Activated gamma-delta T cell (primary cell): ENCODE results near the gene KLHL22.
"Not testable (repeated sequence)": the region's sequence is repeated elsewhere in the genome, so short reads cannot be mapped to it uniquely, and the experiment has no call there.

Experiments used
- DNase-seq: peaks from one replicate; lab custom pipeline; 2025; lab: John Stamatoyannopoulos, UW
- total RNA-seq, 2 donors: gene quantifications; one replicate each; lab custom pipeline; 2026; lab: John Stamatoyannopoulos, UW

The KLHL22 gene, protein sequence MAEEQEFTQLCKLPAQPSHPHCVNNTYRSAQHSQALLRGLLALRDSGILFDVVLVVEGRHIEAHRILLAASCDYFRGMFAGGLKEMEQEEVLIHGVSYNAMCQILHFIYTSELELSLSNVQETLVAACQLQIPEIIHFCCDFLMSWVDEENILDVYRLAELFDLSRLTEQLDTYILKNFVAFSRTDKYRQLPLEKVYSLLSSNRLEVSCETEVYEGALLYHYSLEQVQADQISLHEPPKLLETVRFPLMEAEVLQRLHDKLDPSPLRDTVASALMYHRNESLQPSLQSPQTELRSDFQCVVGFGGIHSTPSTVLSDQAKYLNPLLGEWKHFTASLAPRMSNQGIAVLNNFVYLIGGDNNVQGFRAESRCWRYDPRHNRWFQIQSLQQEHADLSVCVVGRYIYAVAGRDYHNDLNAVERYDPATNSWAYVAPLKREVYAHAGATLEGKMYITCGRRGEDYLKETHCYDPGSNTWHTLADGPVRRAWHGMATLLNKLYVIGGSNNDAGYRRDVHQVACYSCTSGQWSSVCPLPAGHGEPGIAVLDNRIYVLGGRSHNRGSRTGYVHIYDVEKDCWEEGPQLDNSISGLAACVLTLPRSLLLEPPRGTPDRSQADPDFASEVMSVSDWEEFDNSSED
- 32.1 to 49.8 reads per million in 2 donors for total RNA-seq

DNA sequence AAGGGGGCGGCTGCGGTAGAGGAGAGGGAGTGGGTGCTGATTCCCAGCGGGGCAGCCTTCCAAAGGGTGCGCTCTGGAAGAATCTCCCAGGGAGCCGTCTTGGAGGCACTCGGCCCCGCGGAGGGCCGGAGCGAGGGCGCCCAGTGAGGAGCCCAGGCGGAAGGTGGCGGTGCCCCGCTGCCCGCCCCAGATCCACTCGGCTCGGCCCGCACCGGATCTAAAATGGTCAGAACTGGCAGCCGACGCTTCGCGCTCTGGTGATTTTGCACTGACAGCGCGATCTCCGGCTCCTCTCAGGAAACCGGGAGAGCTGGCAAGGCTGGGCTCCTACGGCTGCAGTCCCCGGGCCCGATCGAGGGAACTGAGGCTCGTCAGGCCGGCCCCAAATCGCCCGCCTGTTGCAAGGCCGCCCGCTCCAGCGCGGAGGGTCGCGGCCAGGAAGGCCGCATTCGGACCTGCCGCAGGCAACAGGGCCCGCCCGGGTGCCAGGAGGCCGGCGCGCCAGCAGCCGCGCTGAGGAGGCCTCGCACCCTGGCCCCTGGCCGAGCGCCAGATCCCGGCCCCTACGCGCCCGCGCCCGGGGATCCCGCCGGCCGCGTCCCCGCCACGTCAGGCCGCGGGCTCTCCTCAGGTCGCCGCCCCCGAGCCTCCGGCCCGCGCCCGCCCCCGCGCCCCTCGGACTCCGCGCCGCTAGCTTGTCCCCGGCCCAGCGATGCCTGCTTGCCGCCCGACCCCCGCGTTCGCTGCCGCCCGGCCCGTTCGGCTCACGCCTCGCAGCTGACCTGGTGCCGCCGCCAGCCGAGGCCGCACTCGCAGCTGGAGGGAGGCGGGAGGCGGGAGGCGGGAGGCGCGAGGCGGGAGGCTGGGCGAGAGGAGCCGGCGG, at the start of gene KLHL22:
Gene KLHL22, minus strand, starts transcription at position 818 of the 883 bp plus-strand sequence. CDS start 6,584 bp downstream, outside the sequence.
- DNase-seq = no peak

DNA sequence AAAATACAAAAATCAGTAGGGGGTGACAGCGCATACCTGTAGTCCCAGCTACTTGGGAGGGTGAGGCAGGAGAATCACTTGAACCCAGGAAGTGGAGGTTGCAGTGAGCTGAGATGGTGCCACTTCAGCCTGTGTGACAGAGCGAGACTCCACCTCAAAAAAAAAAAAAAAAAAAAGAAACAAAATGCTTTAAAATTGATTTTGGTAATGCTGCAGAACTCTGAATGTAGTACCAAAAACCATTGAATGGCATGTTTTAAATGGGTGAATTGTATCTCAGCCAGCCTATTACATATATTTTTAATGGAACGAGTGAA, 49.7 kb upstream of the KLHL22 start:
- not testable (repeated sequence) for DNase-seq

DNA sequence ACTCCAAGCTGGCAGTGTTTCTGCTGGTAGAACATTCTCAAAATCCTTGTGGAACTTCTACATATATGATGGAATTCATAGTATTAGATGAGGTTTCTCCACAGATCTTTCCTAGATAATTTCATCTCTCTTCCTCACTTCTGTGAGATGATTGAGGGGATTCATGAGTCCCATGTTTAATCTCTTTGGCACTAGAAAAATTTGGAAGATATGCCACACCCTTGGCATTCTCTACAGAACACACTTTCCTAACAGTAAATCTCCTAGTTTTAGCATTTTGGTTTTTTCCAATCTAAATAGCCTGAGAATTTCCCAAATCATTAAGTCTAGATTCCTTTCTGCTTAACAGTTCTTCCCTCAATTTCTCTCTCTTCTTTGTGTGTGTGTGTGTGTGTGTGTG, 47.1 kb upstream of the KLHL22 start:
- DNase-seq = no peak

DNA sequence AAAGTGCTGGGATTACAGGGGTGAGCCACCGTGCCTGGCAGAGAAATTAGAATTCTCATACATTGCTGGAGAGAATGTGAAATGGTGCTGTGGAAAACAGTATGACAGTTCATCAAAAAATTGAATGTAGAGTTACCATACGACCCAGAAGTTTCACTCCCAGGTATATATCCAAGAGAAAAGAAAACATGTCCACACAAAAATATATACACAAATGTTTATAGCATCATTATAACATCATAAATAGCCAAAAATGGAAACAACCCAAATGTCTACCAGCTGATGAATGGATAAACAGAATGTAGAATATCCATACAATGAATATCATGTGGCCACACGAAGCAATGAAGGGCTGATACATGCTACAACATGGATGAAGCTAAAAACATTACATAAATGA, 46.5 kb upstream of the KLHL22 start:
- no peak for DNase-seq

DNA sequence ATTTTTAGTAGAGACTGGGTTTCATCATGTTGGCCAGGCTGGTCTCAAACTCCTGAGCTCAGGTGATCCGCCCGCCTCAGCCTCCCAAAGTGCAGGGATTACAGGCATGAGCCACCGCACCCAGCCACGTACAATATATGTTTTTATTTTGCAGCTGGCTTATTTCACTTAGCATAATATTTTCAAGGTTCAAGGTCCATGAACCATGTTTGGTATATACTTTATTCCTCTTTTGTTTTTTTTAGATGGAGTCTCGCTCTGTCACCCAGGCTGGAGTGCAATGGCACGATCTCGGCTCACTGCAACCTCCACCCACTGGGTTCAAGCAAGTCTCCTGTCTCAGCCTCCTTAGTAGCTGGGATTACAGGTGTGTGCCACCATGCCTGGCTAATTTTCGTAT, 43.3 kb upstream of the KLHL22 start:
- not testable (repeated sequence) for DNase-seq

DNA sequence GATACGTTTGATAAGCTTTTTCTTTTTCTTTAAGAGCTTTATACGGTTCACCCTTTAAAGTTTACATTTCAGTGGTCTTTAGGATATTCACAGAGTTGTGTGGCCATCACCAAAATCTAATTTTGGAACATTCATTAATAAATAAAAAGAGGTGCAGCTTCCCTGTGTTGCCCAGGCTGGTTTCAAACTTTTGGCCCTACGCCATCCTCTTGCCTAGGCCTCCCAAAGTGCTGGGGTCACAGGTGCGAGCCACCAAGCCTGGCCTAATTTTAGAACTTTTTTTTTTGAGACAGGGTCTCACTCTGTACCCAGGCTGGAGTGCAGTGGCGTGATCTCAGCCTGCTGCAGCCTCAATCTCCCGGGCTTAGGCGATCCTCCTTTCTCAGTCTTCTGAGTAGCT, 42.4 kb upstream of the KLHL22 start:
- DNase-seq = no peak

DNA sequence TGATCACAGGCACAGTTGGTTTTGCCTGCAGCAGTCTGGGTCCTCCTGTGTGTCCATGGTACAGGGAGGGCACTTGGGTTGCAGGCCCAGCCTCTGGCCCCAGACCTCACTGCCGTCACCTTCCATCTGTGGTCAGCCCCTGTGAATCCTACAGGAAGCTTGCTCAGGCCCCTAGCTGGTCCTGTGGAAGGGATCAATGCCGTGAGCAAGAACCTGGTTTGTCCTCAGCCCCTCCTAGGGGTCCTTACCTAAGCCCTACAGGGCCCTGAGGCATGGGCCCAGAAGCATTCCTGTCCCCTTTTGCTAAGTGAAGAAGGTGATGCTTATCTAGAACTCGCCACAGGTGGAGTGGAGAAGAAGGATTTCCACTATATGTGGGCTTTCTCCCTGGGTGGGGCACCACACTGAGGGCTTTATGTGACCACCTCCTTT, 41.7 kb upstream of the KLHL22 start:
- no peak for DNase-seq

DNA sequence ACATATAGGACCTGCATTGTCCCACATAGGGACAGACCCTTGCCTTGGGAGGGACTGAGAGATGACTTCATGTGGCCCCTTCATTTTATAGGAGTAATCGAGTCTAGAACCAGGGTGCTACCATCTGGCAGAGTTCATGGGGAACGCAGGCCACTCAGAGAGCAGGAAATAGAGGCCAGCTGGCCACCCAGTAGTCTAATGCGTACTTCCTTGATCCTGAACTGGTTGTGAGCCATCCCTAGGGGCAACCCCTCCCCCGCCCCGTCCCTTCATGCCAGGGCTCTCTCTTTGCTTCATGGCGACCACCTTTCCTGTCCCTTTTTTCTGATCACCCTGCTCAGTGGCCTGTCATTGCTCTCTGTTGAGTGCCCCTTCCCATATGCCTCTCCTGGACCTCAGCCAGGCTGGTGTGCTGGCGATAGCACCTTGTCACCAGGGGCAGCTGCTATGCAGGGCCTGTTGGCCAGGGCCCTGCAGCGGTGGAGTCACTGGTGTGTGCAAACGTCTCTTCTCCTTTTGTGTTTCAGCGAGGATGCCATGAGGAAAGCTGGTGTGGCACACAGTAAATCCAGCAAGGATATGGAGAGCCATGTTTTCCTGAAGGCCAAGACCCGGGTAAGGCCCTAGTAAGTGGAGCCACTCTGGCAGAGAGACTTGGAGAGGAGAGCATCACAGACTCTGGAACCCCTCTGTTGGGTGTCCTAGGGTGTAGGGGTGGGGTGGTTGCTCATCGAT, 41.2 kb upstream of the KLHL22 start:
- DNase-seq = no peak

DNA sequence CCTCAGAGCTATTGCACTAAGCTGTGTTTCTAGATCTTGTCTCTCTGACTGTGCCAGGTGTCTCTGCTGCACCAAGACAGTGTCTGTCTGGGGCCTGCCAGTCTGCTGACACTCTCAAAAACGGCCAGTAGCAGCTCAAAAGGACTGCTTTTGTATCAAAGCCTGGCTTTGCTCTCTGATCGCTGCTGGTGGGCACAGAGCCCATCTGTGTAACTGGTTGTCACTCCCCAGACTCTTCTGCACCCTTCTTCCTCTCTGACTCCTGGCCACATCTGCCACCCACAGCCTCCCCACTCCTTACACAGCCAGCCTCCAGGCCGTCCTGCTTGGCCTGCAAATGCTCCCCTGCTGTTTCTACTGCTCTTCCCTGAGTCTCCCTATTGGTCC, 38.3 kb upstream of the KLHL22 start:
- no peak for DNase-seq

DNA sequence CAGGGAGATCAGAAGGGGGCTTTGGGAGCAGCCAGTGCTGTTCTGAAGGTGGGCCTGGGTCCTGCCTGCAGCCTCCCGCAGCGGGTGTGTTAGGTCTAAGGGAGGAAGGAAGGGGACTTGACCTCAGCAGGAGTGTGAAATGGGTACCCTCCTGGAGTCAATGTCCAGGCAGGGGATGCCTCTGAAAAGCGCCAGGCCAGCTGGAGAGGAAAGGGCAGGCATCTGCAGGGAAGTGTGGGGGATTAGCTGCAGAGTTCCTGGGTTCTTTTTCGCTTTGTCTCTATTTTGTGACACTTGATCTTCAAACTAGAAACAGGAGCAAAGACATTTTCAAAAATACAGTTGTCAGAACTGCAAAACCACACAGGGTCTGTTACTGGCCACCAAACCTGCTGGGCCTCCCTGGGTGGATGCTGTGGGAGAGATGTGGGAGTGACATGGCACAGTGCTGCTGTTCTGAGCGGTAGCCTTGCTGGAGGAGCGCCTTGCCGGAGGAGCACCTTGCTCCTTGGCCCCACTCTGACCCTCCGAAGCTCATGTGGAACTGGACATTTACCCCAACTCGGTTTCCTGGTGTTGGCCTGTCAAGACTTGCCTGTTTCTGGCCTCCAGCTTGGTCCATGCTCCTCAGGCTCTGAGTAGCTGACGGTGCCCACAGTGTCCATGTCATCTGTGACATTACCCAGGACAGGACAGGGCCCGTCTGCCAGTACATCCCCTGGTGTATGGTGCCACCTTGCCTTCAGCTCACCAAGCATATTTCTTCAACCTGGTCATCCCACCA, 37.7 kb upstream of the KLHL22 start:
- DNase-seq = no peak

DNA sequence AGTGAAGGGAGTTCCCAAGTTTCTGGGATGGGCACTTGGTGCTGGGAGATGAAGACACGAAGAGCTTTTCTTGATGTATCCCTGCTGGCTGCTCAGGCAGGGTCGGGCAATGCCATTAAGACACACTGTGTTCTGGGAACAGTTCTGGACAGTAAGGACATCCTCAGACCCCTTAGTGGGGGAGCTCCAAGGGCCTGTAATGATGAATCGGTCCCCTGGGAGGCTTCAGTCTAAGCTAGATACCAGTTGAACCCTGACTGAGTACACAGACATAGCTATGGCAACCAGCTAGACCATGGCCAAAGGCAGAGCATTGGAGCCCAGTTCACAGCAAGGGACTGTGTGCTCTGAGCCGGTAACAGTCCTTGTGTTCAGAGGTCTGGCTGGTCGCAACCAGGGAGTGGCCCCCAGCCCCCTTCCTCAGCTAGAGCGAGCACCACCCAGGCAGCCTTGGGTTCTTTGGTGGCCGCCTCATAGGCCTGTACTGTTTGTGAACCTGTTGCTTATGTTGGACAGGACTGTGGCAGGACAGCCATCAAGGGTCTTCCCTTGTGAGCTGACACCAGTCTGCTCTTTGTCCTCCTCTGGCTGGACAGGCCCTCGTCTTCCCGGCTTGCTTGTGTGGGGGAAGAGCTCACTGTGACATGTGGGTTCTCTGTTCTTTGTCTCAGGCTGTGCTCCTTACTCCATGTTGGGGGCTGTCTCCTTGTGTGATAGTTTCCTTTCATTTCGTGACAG, 36.8 kb upstream of the KLHL22 start:
- DNase-seq = no peak

DNA sequence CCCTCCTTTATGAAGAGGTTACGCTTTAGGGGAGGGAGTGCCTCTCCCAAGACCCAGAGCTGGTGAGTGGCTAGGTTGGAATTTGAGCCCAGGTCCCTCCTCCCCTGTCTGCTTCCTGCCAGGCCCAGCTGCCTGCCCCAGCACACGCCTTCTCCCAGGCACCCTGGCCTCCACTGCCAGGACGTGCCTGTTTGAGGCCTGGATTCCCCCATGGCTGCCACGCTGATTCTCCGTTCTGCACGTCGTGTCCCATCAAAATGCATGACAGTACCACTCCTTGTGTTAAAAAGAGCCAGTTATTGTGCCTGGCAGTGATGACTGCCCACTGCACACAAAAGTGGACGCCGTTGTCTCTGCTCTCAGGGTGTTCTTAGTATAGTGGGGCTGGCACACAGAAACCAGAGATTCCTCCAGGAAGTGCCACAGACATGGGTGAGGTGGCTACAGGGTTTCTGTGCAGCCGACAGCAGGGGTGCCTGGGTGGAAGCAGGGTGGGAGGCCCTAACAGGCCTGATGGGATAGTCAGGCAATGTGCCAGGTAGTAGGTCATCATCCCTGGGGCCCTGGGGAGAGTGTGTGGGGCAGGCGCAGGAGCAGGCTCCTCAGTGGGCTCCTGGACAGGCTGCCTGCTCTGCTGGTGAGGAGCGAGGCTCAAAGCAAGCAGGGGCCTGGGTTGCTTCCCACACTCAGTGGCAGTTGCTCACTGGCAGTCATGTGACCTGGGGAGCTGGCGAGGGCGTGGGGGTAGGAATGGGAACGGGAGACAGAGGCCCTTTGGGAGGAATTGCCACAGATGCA, 36.0 kb upstream of the KLHL22 start:
- no peak for DNase-seq

DNA sequence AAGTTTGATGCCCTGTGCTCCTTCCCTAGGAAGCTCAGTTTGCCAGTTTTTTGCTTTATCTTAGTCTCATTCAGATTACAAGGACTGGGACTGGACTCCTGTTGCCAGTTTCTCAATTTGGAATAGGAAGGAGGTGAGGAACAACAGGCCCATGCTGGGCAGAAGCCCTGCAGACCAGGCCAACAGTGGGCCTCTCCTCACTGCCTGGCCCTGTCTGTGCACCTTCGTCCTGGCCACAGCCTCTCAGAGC, 35.5 kb upstream of the KLHL22 start:
- no peak for DNase-seq

DNA sequence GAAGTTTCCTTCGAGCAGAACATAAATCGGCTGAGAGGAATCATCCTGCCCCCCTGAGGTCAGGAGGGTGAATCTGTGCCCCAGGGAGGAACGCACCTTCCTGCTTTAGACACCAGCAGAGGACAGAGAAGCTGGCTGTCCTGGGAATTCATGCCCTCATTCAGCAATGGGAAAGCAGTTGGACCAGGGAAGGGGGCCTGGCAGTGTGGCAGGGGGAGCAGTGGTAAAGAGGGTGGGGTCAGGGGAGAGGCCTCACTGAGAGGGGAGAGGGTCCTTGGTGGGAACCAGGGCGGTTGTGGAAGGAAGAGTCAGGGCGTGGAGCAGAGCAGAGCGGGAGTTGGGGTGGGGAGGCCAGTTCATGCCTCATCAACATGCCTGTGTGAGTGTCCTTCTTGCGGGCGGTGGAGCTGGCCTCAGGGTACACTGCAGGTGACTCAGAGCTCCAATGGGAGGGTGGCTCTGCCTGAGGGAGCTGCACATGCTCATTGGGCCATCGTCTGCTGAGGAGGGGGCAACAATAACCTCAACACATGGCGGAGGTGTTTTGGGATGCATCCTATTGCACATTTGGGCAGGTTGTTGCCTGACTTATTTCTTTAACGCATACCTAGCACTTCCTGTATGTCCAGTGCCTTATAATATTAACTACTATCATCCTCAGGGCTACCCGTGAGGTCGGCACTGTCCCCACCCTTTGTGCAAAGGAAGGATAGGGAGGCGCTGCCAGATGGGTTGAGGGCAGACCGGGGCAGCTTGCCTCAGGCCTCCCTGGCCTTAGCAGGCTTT, 35.0 kb upstream of the KLHL22 start:
- no peak for DNase-seq

DNA sequence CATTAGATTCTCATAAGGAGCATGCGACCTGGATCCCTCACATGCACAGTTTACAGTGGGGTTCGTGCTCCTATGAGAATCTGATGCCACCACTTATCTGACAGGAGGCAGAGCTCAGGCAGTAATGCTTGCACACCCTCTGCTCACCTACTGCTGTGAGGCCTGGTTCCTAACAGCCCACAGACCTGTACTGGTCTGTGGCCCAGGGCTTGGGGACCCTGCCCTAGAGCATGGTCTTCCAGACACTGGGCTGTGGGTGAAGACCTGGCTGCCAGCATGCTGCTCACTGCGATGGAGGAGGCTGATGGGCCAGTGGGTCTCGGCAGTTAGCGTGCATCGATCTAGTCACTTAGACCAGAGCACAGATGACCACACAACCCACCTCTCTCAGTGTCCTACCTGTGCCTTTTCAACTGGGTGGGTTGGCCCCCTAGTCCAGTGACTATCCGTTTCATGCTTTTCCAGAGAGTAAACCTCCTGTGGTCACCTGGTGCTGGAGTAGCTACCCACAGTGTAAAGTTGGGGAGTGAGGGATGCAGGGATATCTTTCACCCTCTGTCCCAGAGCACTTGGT, 32.9 kb upstream of the KLHL22 start:
- DNase-seq = no peak

DNA sequence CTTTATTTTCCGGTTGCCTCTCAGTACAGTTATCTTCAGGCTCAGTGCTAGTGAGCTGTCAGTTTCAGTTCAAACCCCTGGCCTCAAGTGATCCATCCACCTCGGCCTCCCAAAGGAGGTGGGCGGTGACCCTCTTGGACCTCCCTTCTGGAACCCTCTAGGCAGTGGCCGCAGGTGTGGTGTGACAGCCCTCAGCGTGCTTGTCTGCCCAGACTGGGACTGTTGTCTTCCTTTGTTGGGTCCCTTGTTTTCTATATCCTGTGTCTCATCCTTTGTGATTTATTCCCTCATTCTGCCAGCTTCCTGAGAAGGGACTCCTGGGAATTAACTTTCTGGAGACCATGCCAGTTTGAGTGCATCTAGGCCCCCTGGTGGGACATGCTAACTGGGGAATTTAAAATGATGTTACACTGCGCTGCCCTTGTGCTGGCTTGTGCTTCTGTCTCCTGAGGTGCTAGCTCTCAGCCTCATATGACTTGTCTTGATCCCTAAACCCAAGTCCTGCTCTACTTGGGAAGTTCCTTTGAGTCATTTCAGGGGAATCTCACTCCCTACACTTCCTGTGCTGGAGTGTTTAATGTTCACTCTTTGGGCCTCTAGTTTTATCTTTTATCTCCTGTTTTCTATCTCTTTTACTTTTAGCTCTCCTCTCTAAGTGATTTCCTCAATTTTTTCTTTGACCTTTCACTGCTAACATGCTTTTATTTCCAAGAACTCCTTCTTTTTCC, 31.2 kb upstream of the KLHL22 start:
- no peak for DNase-seq

DNA sequence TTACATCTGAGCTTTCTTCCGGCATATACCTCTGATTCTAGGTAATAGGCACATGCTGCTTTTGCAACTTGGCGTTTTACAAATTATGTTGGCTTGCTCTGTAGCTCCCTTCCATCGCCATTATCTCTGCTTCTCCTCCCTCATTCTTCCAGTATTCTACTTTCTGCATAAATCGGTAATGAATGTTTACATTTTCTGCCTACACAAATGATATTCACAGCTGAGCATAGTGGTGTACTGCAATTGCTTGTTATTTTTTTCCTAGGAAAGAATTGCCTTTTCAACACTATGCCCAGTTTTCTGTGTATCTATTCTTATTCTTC, 30.7 kb upstream of the KLHL22 start:
- no peak for DNase-seq

DNA sequence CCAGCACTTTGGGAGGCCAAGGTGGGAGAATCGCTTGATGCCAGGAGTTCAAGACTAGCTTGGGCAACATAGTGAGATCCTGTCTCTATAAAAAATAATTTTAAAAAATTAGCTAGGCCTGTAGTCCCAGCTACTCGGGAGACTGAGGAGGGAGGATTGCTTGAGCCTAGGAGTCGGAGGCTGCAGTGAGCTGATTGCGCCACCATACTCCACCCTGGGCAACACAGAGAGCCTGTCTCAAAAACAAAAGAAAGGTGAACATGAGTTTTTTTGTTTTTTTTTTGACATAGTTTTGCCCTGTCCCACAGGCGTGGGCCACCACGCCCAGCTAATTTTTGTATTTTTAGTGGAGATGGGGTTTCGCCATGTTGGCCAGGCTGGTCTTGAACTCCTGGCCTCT, 29.5 kb upstream of the KLHL22 start:
- no peak for DNase-seq
